Stimulated activated CD4-positive, alpha-beta T cell treated with anti-CD3 and anti-CD28 coated beads, Interleukin-12 subunit alpha, Interleukin-12 subunit beta, amount 100 ng/mL, for 24 hours (primary cell): ENCODE results near the gene MYO1H.
"Not testable (repeated sequence)": the region's sequence is repeated elsewhere in the genome, so short reads cannot be mapped to it uniquely, and the experiment has no call there.

Experiments
- DNase-seq, 2 experiments: peaks; one replicate each; pipeline ENCODE4 v3.0.0-alpha.2; 2020; ENCODE audit warnings: low read depth in 2 of 2

The MYO1H gene

GRCh38 chr12:109406147-109406546 is 58.4 kb downstream of the MYO1H start:
- not testable (repeated sequence) for DNase-seq

DNA sequence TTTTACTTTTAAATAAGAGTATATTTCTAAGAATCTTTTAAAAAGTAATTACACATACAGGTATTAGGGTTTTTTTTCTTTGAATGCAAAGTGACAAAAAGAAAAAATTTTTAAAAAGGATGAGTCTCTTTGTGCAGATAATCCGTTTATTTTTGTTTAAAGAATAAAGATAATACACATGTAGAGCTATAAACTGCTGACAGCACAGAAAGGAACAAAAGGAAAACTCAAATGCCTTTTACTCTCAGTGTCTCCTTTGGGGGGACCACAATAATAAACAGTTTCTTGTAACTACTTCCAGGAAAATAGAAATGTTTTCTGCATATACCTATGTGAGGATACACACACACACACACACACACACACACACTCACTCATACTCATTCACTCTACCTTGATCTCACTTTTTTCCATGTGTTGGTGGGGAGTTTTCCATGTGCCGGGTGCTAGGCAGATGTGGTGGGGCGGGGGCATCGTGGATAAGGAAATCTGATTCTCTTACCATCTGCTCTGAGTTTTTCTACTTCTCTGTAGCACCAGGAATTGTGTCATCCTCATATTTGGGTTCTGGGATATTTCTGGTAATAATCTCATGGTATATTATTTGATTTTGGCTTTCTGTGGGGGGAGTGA is 71.3 kb downstream of the MYO1H start:
- DNase-seq: no peak

- DNase-seq: no peak
These were observed 73.8 kb downstream of the MYO1H start for GRCh38 chr12:109421355-109422087.

- DNase-seq: no peak
These were observed 74.6 kb downstream of the MYO1H start for GRCh38 chr12:109422251-109422650.

GRCh38 chr12:109423392-109423791 is 75.7 kb downstream of the MYO1H start:
- no peak for DNase-seq

DNA sequence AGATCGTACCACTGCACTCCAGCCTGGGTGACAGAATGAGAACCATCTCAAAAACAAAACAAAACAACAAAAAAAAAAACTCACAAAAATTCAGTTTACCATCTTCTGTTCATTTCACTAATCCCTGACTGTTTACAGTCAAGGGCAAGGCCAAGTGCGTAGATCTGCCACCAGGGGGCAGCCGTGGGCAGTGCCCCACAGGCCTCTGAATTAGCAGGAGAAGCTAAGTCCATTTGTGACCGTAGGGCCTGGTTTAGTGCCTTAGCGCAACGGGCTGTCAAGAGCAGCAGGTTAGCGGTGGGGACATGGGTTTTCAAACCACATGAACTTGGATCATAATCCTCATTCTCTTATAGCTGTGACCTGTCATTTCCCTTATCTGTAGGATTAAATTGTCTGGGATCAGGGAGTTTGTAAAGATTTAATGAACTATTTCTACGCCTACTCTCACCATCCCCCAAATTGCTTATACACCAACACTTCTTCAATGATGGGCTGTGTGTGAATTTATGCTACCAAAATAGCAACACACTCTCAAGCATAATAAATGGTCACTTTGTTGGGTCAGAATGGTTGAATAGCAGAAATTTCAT is 80.4 kb downstream of the MYO1H start:
- peak; percentile 44 to 67 for DNase-seq

- not testable (repeated sequence) for DNase-seq
These were observed 81.1 kb downstream of the MYO1H start for GRCh38 chr12:109428804-109429203.

- no peak for DNase-seq
These were observed 82.5 kb downstream of the MYO1H start for GRCh38 chr12:109430244-109430643.

DNA sequence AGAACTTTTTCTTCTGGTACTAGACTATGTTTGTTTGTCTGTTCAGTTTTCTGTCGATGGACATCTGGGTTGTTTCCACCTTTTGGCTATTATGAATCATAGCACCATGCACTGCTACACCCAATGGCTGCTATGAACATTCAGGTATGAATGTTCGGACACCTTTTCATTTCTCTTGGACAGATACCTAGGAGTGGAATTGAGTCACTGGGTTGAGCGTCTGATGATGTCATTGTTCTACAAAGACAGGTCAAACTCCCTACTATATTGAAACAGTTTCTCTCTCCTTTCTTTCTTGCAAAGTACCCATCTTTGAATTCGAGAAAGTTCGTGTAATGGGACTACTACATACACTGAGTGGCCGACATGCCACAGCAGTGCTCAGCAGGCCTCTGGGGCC is 84.7 kb downstream of the MYO1H start:
- no peak for DNase-seq

DNA sequence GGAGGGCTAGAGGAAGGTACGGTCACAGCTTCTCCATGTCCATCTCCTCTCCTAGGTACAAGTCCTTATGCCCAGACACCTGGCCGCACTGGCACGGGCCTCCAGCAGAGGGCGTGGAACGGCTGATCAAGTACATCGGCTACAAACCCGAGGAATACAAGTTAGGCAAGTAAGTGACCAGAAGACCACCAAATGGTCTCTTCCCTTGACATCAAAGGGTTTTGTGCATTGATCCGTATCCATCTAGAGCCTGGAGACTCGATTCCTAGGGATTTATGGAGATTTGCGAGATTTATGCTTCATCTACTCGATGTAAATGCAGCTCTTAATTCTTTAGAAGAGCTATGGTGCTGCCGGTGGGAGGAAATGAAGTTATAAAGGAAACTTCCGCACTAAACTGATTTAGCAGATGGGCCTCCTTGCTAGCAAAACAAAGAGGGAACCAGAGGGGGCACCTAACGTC is 85.2 kb downstream of the MYO1H start:
- peak; percentile 51 to 79 for DNase-seq

GRCh38 chr12:109433618-109434017 is 85.9 kb downstream of the MYO1H start:
- no peak for DNase-seq

DNA sequence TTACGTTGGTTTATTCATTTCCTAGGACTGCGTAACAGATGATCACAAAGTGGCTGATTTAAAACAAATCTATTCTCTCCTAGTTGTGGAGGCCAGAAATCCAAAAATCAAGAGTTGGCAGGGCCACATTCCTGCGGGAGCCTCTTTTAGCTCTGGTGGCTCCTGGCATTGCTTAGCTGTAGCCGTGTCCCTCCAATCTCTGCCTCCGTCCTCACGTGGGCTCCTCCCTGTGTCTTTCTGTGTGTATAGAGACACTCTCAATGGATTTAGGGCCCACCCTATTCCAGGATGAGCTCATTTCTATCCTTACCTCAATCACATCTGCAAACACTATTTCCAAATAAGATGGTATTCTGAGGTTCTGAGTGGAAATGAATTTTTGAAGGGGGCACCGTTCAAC is 86.9 kb downstream of the MYO1H start:
- DNase-seq: no peak

- DNase-seq: no peak
These were observed 87.9 kb downstream of the MYO1H start for GRCh38 chr12:109435428-109436187.

- DNase-seq: no peak
These were observed 88.5 kb downstream of the MYO1H start for GRCh38 chr12:109436188-109436560.

DNA sequence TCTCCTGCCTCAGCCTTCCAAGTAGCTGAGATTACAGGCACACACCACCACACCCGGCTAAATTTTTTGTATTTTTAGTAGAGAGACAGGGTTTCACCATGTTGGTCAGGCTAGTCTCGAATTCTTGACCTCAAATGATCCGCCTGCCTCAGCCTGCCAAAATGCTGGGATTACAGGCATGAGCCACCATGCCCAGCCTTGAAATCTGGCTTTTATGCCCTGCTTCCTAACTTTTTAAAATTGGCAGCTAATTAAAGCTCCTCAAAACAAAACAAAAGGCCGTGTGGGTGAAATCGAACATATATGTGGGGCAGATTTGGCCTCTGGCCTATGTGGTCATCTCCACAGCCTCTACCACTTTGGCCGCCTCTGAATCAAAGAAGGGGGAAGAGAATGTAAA is 91.5 kb downstream of the MYO1H start:
- DNase-seq: no peak

- not testable (repeated sequence) for DNase-seq
These were observed 92.3 kb downstream of the MYO1H start for GRCh38 chr12:109439951-109440350.

GRCh38 chr12:109440851-109441490 is 93.3 kb downstream of the MYO1H start:
- no peak for DNase-seq

DNA sequence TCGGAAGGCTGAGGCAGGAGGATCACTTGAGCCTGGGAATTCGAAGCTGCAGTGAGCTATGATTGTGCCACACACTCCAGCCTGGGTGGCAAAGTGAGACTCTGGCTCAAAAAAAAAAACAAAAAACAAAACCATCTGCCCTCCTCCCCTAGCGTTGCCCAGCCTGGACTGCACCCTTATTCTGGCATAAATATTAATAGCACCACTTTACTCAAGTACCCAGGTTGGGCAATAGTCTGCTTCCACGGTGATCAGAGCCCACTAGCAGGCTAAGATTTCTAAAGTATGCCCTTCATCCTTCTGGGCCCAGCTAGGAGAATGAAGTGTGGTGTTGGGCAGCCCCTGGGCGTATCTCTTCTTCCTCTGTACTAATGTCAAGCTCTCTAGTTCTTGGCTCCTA is 96.1 kb downstream of the MYO1H start:
- no peak for DNase-seq

GRCh38 chr12:109444259-109444658 is 96.6 kb downstream of the MYO1H start:
- DNase-seq: no peak

DNA sequence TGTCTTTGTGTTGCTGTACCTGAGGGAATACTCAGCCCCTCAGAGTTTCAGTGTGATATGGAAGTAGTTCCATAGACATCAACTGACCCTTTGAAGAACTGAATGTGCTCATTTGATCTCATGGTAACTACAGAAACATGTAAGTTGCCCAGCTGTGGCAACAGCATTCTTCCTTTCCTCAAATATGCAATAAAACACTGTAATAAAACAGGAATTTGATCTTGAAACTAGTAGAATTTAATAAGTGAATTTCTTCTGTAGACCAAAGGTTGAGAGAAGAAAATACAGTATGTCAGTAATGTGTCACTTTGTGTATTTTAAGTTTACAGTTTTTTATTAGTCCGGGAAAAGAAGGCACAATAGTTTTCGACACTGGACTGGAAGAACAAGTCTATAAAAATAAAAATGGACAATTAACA is 97.5 kb downstream of the MYO1H start:
- DNase-seq: no peak

DNA sequence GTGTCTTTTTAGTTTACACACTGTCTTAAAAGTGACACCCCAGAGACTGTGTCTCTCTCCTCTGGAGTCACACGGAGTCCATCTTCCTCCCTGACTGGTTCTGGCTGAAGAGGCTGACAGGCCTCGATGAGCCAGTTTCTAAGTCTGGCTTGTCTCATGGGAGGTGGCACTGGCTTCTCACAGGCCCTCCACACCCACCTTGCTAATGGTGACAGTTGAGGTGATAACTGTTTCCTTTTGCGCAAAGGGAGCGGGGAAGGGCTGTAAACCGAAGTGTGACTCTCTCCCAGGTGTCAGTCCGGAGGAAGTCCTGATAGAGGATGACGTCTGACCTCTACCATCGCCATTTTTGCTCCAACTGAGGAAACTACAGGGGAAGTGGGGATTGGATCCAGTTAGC is 99.2 kb downstream of the MYO1H start:
- no peak for DNase-seq

- no peak for DNase-seq
These were observed 99.8 kb downstream of the MYO1H start for GRCh38 chr12:109447482-109447881.
